Activated CD4-positive, alpha-beta T cell treated with anti-CD3 and anti-CD28 coated beads, Interleukin-2, amount 50 U/mL, for 24 hours (primary cell): ENCODE measurements around the gene RBFOX2.

ENCODE experiments used
- DNase-seq, 2 donors: peaks; one replicate each; pipeline ENCODE4 v3.0.0-alpha.2; 2020; ENCODE audit warnings: low read depth in 1 of 2, low spot score in 1 of 2

The RBFOX2 gene

DNA sequence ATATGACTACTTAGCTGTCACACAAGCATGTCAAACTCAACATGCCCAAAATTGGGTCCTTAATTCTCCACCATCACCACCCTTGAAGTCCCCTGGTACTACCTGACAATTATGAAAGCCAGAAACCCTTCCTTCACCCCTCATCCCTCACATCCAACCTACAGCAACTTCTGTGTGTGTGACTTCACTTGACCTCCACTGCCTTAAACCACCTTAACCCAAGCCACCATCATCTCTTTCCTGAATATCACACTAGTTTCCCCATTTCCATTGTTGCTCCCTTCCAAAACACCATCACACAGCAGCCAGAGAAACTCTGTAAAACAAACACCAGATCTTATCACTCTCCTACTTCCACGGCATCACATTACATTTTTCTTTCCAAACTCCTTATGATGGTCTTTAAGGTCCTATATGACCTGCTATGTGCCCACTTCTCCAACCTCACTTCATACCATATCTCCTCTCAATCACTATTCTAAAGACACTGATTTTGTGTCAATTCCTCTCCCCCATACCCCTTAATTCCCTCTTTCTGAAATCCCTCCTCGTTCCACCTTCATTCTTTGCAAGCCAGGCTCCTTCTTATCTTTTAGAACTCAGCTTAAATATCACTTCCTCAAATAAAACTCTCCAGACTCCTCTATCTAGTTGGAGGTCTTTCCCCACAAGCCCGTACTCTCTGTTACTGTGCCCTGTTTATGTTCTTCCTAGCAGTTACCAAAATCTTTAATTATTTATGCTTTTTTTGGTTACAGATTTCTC is 124.9 kb downstream of the RBFOX2 start:
- DNase-seq, result no peak

DNA sequence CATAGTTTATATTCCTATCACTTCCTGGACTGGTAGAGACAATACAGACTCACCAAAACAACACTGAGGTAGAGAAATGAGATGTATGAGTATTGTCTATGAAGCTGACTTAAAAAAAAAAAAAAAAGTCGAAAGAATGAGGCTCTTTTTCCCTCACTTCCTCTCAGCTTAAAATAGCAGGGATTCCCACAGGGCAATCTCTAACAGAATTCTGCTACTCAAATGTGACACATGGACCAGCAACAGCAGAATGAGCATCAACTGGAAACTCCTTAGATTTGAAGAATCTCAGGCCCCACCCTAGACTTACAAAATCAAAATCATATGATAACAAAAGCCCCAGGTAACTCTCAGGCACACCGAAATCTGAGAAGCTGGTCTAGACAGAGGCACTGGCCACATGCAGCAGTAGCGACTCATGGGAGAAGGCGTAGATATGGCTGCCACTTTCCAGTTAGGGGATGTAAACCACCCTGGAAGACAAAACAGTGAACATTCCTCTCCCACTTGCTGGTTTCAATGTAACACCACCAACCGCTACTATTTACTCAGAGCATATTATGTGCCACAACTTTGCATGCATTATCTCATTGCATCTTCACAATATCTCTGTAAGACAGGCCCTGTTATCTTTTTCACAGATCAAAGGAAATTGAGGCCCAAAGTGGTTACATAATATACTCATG is 128.0 kb downstream of the RBFOX2 start:
- no peak for DNase-seq

DNA sequence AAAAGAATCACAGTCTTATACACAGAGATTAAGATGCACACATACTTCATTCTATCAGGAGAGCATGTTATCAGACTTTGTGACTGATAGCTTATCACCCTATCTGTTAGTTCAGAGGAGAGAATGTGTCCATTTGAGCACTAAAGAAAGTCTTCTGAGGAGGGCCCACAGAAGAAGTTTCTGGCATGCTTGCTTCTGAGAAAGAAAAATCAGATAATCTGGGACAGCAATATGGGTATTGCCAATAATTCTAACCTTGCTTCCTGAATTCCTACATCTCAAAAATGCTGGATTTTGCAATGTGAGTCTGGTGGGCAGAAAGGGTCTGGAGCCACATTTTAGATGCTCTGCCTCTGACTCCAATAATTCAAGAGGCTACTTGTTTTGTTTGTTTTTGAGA is 128.9 kb downstream of the RBFOX2 start:
- no peak for DNase-seq

DNA sequence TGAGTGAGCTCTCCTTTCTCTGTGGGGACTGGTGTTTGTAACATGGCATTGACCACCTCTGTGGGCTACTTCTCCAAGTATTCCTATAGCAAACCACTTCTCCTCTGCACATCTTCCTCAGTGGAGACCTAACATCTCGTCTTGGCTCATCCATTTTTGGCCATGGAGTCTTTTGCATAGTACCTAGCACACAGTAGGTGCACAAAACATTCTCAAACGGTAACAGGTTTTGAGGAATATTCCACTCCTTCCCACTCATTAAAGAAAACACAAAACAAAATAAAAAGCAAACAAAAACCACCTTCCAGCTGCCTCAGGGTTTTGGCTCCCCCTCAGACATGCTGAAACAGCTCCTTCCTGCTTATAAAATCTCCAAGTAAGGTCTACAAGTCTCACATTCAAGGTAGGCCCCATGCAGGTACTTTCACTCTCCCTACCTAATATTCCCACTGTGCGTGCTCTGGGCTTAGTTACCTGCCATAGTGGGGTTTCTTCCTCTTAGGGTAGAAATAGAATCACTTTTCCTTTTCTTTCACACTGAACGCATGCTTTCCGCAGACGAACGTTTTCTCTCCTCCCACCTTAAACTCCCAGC is 132.4 kb downstream of the RBFOX2 start:
- DNase-seq, result no peak

DNA sequence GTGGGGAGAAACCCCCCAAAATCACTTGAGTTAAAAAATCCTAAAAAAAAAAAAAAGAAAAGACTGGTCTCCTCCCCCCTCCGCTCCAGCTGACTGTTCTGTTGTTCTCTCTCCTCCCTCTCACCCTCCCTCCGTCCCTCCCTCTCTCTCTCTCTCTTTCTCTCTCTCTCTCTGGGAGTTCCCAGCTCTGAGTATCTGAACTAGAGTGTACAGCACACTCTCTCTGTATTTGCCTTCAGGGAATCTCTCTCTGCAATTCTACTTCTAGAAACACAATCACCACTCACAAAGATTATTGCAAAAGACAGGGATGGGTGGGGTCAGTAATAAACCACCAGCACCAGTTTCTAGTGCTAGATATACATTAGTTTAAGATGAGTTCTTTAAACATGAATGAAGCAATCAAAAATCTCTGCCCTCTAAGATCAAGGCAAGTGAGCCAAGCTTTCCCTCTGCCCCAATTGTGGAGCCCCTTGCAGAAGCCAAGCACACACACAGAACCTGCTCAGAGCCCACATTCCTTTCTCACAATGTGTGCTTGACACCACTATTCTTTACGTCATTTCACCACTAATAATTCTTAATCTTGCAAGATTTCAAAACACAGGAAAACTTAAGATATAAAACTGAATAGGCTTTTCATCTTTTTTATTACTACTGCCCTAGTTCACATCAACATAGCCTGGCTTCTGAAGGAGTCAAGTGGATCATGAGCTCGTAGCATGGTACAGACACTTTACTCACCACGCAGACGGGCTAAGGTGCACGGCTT is 133.5 kb downstream of the RBFOX2 start:
- no peak for DNase-seq

DNA sequence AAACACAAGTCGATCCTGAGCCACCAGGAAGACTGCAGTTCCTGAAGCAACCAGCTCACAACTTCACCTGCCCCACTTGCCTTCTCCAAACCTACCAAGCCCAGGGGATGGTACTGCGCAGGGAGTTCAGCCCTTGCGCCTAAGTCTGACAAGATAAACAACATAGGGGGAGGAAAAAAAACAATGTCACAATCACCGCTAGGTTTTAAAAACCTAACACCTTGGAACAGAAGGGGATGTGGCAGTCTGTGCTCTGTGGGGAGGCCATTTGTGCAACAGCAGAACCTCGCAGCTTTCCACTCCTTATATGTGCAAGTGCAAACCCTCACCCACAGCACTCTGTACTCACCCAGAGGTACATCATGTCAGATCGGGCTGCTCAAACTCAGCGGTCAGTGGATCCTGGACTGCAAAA is 134.2 kb downstream of the RBFOX2 start:
- no peak for DNase-seq

DNA sequence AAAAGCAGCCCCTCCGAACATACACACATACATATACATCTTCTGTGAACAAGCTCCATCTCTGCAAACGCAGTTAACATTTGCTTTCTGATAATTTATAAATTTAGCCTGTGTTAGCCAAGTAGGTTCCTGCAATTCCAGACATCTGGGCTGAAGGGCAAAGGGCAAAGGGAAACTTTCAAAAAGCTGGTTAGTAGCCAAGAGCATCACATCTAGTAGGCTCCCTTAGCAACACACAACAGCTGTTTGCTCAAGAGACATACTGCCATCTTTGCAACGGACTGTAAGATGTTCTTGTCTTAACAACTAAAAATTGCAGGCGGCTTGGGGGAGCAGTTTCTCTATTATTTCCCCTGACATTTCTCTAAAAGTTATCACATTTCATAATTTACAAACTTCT is 134.9 kb downstream of the RBFOX2 start:
- no peak for DNase-seq

DNA sequence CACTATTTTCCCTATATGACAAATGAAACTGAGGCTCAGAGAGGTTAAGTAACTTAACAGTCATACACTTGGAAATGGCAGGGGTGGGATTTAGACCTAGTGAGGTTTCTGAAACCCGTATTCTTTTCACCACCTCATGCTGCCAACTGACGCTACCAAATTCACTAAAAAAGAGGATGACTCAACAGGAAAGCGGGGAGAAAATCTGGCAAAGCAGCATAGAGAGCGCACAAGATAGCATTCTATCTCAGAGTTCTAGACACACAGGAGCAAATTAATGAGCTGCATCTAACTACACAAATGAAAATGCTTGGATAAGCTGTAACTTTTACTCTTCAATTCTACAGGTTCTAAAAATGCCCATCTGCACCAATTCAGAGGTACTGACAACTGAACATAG is 136.4 kb downstream of the RBFOX2 start:
- DNase-seq, result no peak

DNA sequence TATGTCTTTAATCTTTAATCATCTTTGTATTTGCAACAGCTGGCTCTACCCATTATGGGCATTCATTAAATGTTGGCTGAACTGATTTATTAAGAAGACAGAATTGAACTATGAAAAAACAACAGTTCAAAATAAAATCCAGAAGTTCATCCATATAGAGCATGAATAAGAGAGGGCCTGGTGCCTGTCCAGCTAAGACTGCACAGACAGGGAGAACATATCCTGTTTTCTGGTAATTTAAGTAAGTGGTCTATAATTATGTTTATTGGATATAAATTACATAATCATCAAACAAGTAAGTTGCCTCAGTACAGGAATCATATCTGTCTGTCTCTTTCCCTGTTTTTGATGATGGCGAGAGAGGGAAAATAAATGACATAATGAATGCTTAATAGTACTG is 137.2 kb downstream of the RBFOX2 start:
- DNase-seq, result no peak

DNA sequence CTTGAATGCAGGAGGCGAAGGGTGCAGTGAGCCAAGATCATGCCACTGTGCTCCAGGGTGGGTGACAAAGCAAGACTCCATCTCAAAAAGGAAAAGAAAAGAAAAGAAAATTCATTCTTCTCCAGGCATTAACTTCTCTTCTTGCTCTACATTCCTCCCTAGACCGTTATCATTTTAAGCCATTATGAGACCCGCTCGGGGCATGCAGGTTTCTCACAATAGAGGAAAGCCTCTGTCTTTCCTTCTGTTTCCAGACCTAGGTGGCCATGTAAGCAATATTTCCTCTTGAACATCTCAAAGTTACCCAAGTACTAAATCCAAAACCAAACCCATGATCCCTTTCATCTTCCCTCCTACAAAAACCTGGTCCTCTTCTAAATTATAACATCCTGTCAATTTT is 139.6 kb downstream of the RBFOX2 start:
- no peak for DNase-seq

DNA sequence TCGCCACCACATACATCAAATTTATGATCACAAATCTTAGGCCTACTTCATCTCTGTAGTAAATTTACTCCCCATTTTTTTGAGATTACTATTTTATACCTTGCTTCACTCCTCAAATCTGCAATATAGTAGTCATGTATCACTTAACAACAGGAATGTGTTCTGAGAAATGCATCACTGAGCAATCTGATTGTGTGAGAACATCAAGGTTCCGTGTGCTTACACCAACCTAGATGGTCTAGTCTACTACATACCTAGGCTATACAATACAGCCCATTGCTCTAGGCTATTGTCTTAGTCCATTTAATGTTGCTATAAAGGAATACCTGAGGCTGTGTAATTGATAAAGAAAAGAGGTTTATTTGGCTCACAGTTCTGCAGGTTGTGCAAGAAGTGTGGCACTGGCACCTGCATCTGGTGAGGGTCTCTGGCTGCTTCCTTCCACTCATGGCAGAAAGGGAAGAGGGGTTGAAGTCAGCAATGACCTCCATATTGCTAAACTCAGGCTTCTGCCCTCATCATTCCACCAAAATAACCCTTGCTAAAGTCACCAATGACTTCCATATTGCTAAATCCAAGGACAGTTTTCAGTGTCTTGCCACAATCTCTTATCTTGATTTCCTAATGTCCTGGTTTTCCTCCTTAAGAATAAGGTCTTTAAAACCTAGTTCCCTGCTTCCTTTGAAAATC is 140.3 kb downstream of the RBFOX2 start:
- no peak for DNase-seq

DNA sequence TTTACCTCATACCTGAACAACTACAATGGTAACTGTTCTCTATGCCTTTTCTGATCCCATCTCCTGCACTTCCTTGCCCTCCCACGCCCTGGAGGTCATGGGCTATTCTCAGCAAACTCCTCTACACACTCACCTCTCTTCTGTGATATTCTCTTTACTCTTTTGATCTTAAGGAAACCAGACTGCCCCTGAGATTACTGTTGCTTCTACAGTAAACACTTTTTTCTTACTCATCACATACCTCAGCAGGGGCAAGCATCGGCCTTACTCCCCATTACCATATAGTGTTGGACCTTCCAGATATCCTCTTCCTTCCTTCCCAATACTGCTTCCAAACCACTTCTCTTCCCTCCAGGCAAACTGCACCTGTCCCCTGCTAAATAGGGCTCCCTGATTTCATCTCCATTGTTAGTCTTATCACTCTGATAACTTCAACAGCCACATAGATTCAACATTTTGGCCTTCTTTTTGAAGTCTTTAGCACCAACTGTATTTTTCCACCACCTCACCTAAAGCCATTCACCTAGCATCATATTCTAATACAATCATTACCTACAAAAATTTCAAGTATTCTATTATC is 141.2 kb downstream of the RBFOX2 start:
- DNase-seq, result no peak

DNA sequence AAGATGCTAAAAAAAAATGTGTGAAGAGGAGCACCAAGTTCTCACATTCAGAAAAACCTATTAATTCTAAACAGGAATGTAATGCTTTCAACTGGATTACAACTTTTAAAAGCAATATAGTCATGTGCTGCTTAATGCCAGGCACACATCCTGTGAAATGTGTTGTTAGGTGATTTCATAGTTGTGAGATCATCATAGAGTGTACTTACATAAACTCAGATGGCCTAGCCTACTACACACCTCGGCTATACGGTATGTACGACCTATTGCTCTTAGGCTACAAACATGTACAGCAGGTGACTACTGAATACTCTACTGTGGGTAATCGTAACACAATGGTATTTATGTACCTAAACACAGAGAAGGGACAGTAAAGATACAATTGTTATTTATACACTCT is 142.3 kb downstream of the RBFOX2 start:
- no peak for DNase-seq

DNA sequence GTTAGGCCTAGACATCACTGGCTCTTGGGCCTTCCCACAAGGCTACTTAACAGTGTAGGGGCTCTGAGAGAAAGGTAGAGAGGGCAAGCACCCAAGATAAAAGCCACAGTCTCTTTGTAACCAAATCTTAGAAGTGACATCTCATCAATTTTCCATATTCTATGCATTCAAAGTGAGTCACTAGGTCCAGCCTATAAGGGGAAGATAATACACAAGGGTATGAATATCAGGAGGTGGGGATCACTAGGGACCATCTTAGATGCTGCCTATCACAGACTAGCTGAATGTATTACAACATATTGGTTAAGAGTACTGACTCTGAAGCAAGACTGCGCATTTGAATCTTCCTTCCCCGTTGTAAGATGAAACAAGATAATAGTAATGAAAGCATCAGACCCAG is 144.1 kb downstream of the RBFOX2 start:
- no peak for DNase-seq

DNA sequence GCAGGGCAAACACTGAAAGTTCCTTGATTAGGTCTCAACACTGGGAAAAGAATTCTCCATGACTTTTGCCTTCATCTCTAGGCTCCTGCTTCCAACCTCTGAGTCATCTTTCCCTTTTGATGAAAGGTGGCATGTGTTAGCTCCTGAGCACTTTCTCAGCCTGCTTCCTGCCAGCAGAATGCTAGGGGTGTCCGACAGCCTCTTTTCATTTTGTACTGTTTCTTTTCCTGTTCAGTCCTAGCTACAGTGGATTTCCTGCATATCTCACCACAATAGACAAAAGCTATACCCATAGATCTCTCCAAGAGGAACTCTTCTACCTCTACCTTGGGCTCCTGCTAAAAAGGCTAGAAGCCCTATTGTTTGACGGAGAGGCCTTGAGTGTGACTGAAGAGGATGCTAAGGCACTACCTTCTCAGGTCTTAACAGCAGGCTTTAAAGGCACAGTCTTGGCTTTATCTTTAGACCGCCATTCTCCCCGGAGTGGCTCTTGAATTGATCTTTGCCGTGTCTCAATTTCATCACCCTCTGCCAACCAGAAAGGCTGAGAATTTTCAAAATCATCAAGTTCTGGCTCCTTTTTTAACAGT is 145.5 kb downstream of the RBFOX2 start:
- DNase-seq, result no peak

DNA sequence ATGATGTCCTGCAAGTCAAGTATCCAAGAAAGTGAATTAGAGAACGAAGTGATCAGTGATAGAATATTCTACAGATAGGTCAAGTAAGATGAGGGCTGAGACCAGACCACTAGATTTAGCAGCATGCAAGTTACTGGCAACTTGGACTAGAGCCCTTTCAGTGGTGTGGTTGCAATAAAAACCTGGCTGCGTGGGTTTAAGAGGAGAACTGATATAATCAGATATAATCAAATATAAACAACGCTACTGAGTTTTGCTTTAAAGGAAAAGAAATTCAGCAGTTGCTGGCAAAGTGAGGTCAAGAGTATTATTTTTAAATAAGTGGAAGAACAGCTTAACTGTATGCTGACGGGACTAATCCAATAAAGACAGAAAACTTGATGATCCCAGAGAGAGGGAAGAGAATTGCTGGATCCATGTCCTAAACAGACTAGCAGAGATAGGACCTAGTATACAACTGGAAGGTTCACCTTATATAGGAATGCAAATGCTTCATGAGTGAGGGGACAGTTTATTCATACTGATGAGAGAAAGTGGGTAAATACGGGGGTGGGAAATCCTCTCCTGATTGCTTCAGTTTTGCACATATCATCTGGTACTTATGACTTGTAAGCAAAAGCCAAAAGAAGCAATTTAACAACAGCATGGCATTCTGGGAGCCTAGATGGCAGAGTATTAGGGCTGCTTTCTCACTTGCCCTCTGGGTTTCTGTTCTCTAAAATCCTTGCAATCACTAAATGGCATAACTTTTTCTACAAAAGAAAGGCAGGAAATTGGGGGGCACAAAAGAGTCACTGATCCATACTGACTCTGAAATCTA is 146.2 kb downstream of the RBFOX2 start:
- no peak for DNase-seq

DNA sequence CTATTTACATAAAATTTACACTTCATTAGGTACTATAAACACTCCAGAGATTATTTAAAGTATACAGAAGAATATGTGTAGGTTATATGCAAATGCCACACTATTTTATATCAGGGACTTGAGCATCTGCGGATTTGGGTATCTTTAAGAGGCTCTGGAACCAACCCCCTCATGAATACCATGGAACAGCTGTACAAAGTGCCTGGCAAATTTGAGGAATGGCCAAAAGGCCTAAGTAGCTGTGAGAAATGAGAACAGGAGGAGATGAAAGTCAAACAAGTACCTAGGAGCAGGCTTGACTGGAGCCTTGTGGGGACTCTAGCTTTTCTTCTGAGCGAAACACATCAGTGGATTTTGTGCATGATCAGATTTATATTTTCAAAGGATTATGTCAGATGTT is 149.3 kb downstream of the RBFOX2 start:
- DNase-seq, result no peak

DNA sequence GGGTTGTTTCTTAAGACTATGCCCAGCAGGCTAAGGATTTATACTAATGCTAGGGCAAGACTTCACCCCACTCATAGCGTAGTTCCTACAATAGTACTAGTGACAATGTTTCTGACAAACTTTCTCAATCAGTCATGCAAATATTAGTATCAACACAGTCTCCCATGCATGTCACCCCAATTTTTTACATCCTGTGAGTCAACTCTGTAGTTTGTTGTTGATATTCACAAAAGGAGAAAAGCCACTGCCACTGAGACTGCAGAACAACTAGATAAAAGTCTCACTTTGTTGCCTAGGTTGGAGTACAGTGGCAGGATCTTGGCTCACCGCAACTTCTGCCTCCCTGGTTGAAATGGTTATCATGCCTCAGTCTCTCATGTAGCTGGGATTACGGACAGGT is 155.2 kb downstream of the RBFOX2 start:
- no peak for DNase-seq

DNA sequence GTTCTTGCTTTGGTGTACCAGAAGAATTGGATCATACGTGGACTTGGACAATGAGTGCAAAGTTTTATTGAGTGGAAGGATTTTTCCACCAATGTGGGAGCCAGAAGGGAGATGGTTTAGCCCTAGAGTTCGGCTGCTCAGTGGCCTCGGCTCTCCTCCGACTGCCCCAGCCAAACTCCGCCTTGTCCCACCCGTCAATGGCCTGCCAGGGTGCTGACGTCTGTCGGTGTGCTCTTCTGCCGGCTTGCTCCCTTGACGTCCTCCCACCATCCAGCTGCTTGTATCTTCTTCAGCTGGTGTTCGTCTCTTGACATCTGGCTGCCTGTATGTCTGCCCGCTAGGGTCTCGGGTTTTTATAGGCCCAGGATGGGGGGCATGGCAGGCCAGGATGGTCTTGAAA is 156.2 kb downstream of the RBFOX2 start:
- DNase-seq, result no peak
